IMR-90 (cell line): ENCODE results near the gene RNF223. TPM values are rescaled to one million over a fixed set of nuclear protein-coding genes. Genes with fewer than 3 reads are reported as not detected.
A peak's percentile ranks its signal among the peaks of the same experiment; 100 is the strongest.

Experiments used
- ATAC-seq: fragments of 200-7000 bp; cut with Tn5 transposase; 2 replicates; pipeline ENCODE4 v1.9.1; 2020; ENCODE audit warnings: low read depth, mild to moderate bottlenecking, moderate library complexity
- BruUV-seq: library from RNA; stranded (reverse); fragments of 400-500 nt; replicated peaks from 2 replicates; lab custom pipeline; 2021; lab: Mats Ljungman, UMichigan
- CTCF ChIA-PET: fragments of 300-600 bp; formaldehyde crosslinking; extraction: SDS; loops from one replicate; lab custom pipeline; 2021; ENCODE audit warnings: antibody characterized with exemption; lab: Yijun Ruan, JAX
- POLR2A ChIA-PET: fragments of 300-600 bp; sonication (Branson Sonifier 250); formaldehyde crosslinking; loops from one replicate; lab custom pipeline; 2022; ENCODE audit warnings: antibody characterized with exemption; ENCODE audit not compliant: unreplicated experiment; lab: Charles Lee
- DNase-seq: peaks from one replicate; pipeline ENCODE4 v3.0.0; 2013
- H2AFZ ChIP-seq: replicated peaks from 2 replicates; pipeline ENCODE3; 2013; ENCODE audit warnings: low read length, mild to moderate bottlenecking; ENCODE audit not compliant: poor library complexity
- H2AK5ac ChIP-seq: 2 replicates; pipeline ENCODE4 v1.6.1; 2013; ENCODE audit warnings: low read depth, low read length, inconsistent platforms
- H2AK9ac ChIP-seq: replicated peaks from 2 replicates; pipeline ENCODE3; 2013; ENCODE audit warnings: mild to moderate bottlenecking, low read depth, low read length, moderate library complexity; ENCODE audit not compliant: poor library complexity
- H2BK120ac ChIP-seq: 2 replicates; pipeline ENCODE4 v1.6.1; 2013; ENCODE audit warnings: low read depth, low read length, inconsistent platforms
- H2BK15ac ChIP-seq: 3 replicates; pipeline ENCODE4 v1.6.1; 2013; ENCODE audit warnings: low read depth, low read length, inconsistent platforms
- H2BK20ac ChIP-seq: 2 replicates; pipeline ENCODE4 v1.6.1; 2013; ENCODE audit warnings: low read depth, mild to moderate bottlenecking, inconsistent platforms, low read length, moderate library complexity
- H2BK5ac ChIP-seq: 2 replicates; pipeline ENCODE4 v1.6.1; 2013; ENCODE audit warnings: mild to moderate bottlenecking, low read depth, low read length, inconsistent platforms; ENCODE audit not compliant: poor library complexity, severe bottlenecking
- H3K14ac ChIP-seq: replicated peaks from 2 replicates; pipeline ENCODE4 v1.6.1; 2013; ENCODE audit warnings: low read depth, low read length, inconsistent platforms
- H3K18ac ChIP-seq: 2 replicates; pipeline ENCODE4 v1.6.1; 2013; ENCODE audit warnings: low read depth, low read length, control low read depth
- H3K23ac ChIP-seq: 2 replicates; pipeline ENCODE4 v1.6.1; 2013; ENCODE audit warnings: low read depth, low read length, inconsistent platforms
- H3K27ac ChIP-seq: 2 replicates; pipeline ENCODE4 v1.5.1; 2013; ENCODE audit warnings: mild to moderate bottlenecking, control low read depth, low read length; ENCODE audit not compliant: insufficient read depth
- H3K27me3 ChIP-seq: 2 replicates; pipeline ENCODE4 v1.6.1; 2013; ENCODE audit warnings: low read length; ENCODE audit not compliant: control insufficient read depth, insufficient read depth
- H3K36me3 ChIP-seq: 2 replicates; pipeline ENCODE4 v1.6.1; 2013; ENCODE audit warnings: low read length, mixed read lengths; ENCODE audit not compliant: control insufficient read depth, insufficient read depth
- H3K4ac ChIP-seq: 2 replicates; pipeline ENCODE4 v1.6.1; 2013; ENCODE audit warnings: low read depth, low read length, inconsistent platforms
- H3K4me1 ChIP-seq: 2 replicates; pipeline ENCODE4 v1.6.1; 2013; ENCODE audit warnings: low read length, mixed read lengths; ENCODE audit not compliant: control insufficient read depth, insufficient read depth
- H3K4me2 ChIP-seq: 2 replicates; pipeline ENCODE4 v1.6.1; 2013; ENCODE audit warnings: low read depth, mild to moderate bottlenecking, control low read depth, low read length, moderate library complexity
- H3K4me3 ChIP-seq: 2 replicates; pipeline ENCODE4 v1.5.1; 2013; ENCODE audit warnings: low read depth, mild to moderate bottlenecking, control low read depth, low read length, moderate library complexity; ENCODE audit not compliant: insufficient read depth
- H3K56ac ChIP-seq: 2 replicates; pipeline ENCODE4 v1.6.1; 2013; ENCODE audit warnings: low read length, inconsistent platforms; ENCODE audit not compliant: insufficient read depth; ENCODE audit errors: extremely low read depth
- H3K79me1 ChIP-seq, 2 experiments: 2 replicates each; pipeline ENCODE4 v1.6.1; 2013; ENCODE audit warnings: low read length in 2 of 2, inconsistent platforms in 1 of 2, low read depth in 1 of 2
- H3K9ac ChIP-seq: 2 replicates; pipeline ENCODE4 v1.6.1; 2013; ENCODE audit warnings: low read depth, low read length, control low read depth
- H3K9me1 ChIP-seq: 2 replicates; pipeline ENCODE4 v1.6.1; 2013; ENCODE audit warnings: low read length, inconsistent platforms; ENCODE audit not compliant: insufficient read depth
- H3K9me3 ChIP-seq: 2 replicates; pipeline ENCODE4 v1.6.1; 2013; ENCODE audit warnings: low read length; ENCODE audit not compliant: control insufficient read depth, insufficient read depth
- H4K20me1 ChIP-seq: 2 replicates; pipeline ENCODE4 v1.6.1; 2013; ENCODE audit warnings: low read length, inconsistent platforms; ENCODE audit not compliant: insufficient read depth
- H4K5ac ChIP-seq: 2 replicates; pipeline ENCODE4 v1.6.1; 2013; ENCODE audit warnings: mild to moderate bottlenecking, low read depth, low read length, control low read depth
- H4K8ac ChIP-seq, 2 experiments: 2 replicates each; pipeline ENCODE4 v1.6.1; 2013; ENCODE audit warnings: low read depth in 2 of 2, low read length in 2 of 2, control low read depth in 1 of 2, inconsistent platforms in 1 of 2
- H4K91ac ChIP-seq: 2 replicates; pipeline ENCODE4 v1.6.1; 2013; ENCODE audit warnings: low read depth, low read length, inconsistent platforms; ENCODE audit not compliant: insufficient read depth
- CEBPB ChIP-seq: IDR thresholded peaks from 2 replicates; pipeline ENCODE4 v1.6.1; 2012; ENCODE audit warnings: low read depth, low read length, improper control_type of control experiment
- MAZ ChIP-seq: IDR thresholded peaks from 2 replicates; pipeline ENCODE4 v1.6.1; 2012; ENCODE audit warnings: low read depth, mild to moderate bottlenecking, low read length, improper control_type of control experiment, moderate library complexity, borderline replicate concordance
- MXI1 ChIP-seq: IDR thresholded peaks from 2 replicates; pipeline ENCODE4 v1.6.1; 2012; ENCODE audit warnings: low read depth, mild to moderate bottlenecking, low read length, moderate library complexity, borderline replicate concordance
- NFE2L2 ChIP-seq: fragments of 150-350 bp; IDR thresholded peaks from 2 replicates; pipeline ENCODE4 v1.6.1; 2016; ENCODE audit warnings: low read depth, mild to moderate bottlenecking, low read length
- RAD21 ChIP-seq: IDR thresholded peaks from 2 replicates; pipeline ENCODE4 v1.6.1; 2012; ENCODE audit warnings: low read length, improper control_type of control experiment
- USF2 ChIP-seq: fragments of 150-350 bp; IDR thresholded peaks from 2 replicates; pipeline ENCODE4 v1.6.1; 2017; ENCODE audit warnings: mild to moderate bottlenecking, antibody characterized with exemption, low read length, low read depth
- WGBS, 2 experiments: methylation state at CpG; one replicate each; pipeline versions ENCODE4 v1.1.5 to v1.1.7; 2013; ENCODE audit warnings: missing lambda C conversion rate in 2 of 2; ENCODE audit not compliant: insufficient read length in 1 of 2; ENCODE audit errors: extremely low coverage in 2 of 2; 5-methylcytosine and 5-hydroxymethylcytosine counted together
- dilution Hi-C: fragments of 300-500 bp; cut with HindIII; formaldehyde crosslinking; loops from one replicate; pipeline ENCODE4 v1.14.3; 2018; ENCODE audit warnings: low sequenced_read_pairs; ENCODE audit not compliant: unreplicated experiment
- in situ Hi-C: fragments of 300-500 bp; cut with MboI; formaldehyde crosslinking; loops from 3 replicates; pipeline ENCODE4 v1.14.3; 2019; ENCODE audit warnings: low sequenced_read_pairs, inconsistent platforms, mixed read lengths
- intact Hi-C: fragments of 100-400 bp; cut with micrococcal nuclease; formaldehyde crosslinking; loops from 2 replicates; pipeline ENCODE4 v1.10.0; 2022
- polyA plus RNA-seq, 3 experiments: library from polyadenylated mRNA; depleted of rRNA; stranded (reverse); fragments of >200 nt; gene quantifications; 2 replicates each; pipeline ENCODE4 v1.2.3, GENCODE V29; 2012; ENCODE audit warnings: low replicate concordance in 1 of 3
- total RNA-seq: library from RNA; depleted of rRNA; stranded (reverse); fragments of >200 nt; gene quantifications from 2 replicates; pipeline ENCODE4 v1.2.3, GENCODE V29; 2012

RNF223 gene
- total and polyA plus RNA-seq, 2 of the 4 experiments (the other 2 are of a cell fraction), result not detected

- ATAC-seq (no peak), DNase-seq (no peak)
- H3K9me3 ChIP-seq, result no peaks in the 10 kb centered on the region
- H3K4me1 ChIP-seq, result peaks cover 15% of the 10 kb centered on the region
- no peak overlapping the region for H2AK5ac ChIP-seq
- intact Hi-C loops (no loop called here), in situ Hi-C loops (no loop called here), dilution Hi-C loops (no loop called here)
- no peak for TF ChIP-seq MXI1
- TF ChIP-seq RAD21, result no peak
- no peak for TF ChIP-seq CEBPB
- peak; percentile 47; the same call in 1 of the 2 replicates for TF ChIP-seq USF2
- no peak for TF ChIP-seq MAZ
- TF ChIP-seq NFE2L2, result no peak
- no peak overlapping the region for H3K4me2 ChIP-seq
- no peak overlapping the region for H2BK15ac ChIP-seq
- ChIA-PET CTCF (no interaction called here), POLR2A (no interaction called here)
- H2BK120ac ChIP-seq, result no peak overlapping the region
- 0 out of 4 replicates have a peak, but pooled peaks cover 0 to 4% of the 10 kb centered on the region in 2 experiments for H3K79me1 ChIP-seq
- H3K4ac ChIP-seq, result no peak overlapping the region
- H4K8ac ChIP-seq, result no peak overlapping the region
- H3K27me3 ChIP-seq, result peaks cover under 1% of the 10 kb centered on the region; the same call in 1 of the 2 replicates
- 68% methylated on average over 5 of the region's 20 CpGs; no CpG with 5 or more reads in 1 of the 2 experiments for WGBS, 2 experiments
- H3K14ac ChIP-seq, result no peak overlapping the region
- H3K9ac ChIP-seq, result no peak overlapping the region
- no peaks in the 10 kb centered on the region for H4K20me1 ChIP-seq
- H3K56ac ChIP-seq, result no peak overlapping the region
- H3K4me3 ChIP-seq, result no peak overlapping the region
- H3K36me3 ChIP-seq, result no peaks in the 10 kb centered on the region
- H2BK5ac ChIP-seq, result no peak overlapping the region
- H3K18ac ChIP-seq, result no peak overlapping the region
- H3K9me1 ChIP-seq, result 0 out of 2 replicates have a peak, but pooled peaks cover 4% of the 10 kb centered on the region
- no peak overlapping the region for H4K91ac ChIP-seq
- no TSS peak for BruUV-seq
- no peak overlapping the region for H2BK20ac ChIP-seq
- no peak overlapping the region for H3K27ac ChIP-seq
- H4K5ac ChIP-seq, result no peak overlapping the region
- no peak overlapping the region for H2AFZ ChIP-seq
- H2AK9ac ChIP-seq, result no peak overlapping the region
- no peak overlapping the region for H3K23ac ChIP-seq
These were observed 8.7 kb downstream of the RNF223 start for GRCh38 chr1:1065265-1065939.
